Panc1 (cell line): ENCODE results near the gene P4HTM. TPM values are rescaled to one million over a fixed set of nuclear protein-coding genes. Genes with fewer than 3 reads are reported as not detected.

Experiments
- ATAC-seq: fragments of 200-7000 bp; cut with Tn5 transposase; 2 replicates; pipeline ENCODE4 v1.9.1; 2020; ENCODE audit warnings: mild to moderate bottlenecking, moderate library complexity
- BruUV-seq: library from RNA; stranded (reverse); fragments of 400-500 nt; replicated peaks from 2 replicates; lab custom pipeline; 2021; lab: Mats Ljungman, UMichigan
- CTCF ChIA-PET: fragments of 300-600 bp; sonication (Branson Sonifier 250); formaldehyde crosslinking; loops from one replicate; lab custom pipeline; 2022; ENCODE audit warnings: antibody characterized with exemption; lab: Charles Lee
- POLR2A ChIA-PET: fragments of 300-600 bp; sonication (Branson Sonifier 250); formaldehyde crosslinking; loops from one replicate; lab custom pipeline; 2022; ENCODE audit warnings: antibody characterized with exemption; lab: Charles Lee
- DNase-seq: peaks from one replicate; pipeline ENCODE4 v3.0.0-alpha.2; 2010; ENCODE audit warnings: low read depth, low spot score
- H3K27ac ChIP-seq: 2 replicates; pipeline ENCODE4 v1.5.1; 2011; ENCODE audit warnings: mild to moderate bottlenecking, low read length, inconsistent platforms
- H3K27me3 ChIP-seq: fragments of 200-500 bp; sonication (Bioruptor generic); 2 replicates; pipeline ENCODE4 v1.6.0; 2014; ENCODE audit warnings: low read length, inconsistent platforms; ENCODE audit not compliant: control insufficient read depth, insufficient read depth
- H3K36me3 ChIP-seq: fragments of 200-500 bp; sonication (Bioruptor generic); 2 replicates; pipeline ENCODE4 v1.5.1; 2014; ENCODE audit warnings: inconsistent platforms, mild to moderate bottlenecking, low read length, moderate library complexity; ENCODE audit not compliant: control insufficient read depth, insufficient read depth
- H3K4me1 ChIP-seq: 2 replicates; pipeline ENCODE4 v1.5.1; 2011; ENCODE audit warnings: inconsistent platforms, mild to moderate bottlenecking, low read length, moderate library complexity; ENCODE audit not compliant: control insufficient read depth, insufficient read depth
- H3K4me3 ChIP-seq, 2 experiments: 2 replicates each; pipeline ENCODE4 v1.5.1; 2011 to 2012; ENCODE audit warnings: low read depth in 2 of 2, low read length in 2 of 2, mild to moderate bottlenecking in 2 of 2, inconsistent platforms in 1 of 2, moderate library complexity in 1 of 2
- H3K9me3 ChIP-seq: fragments of 200-500 bp; sonication (Bioruptor generic); 2 replicates; pipeline ENCODE4 v1.5.1; 2014; ENCODE audit warnings: low read depth, mild to moderate bottlenecking, inconsistent platforms, low read length, moderate library complexity; ENCODE audit not compliant: control insufficient read depth, insufficient read depth
- CTCF ChIP-seq: fragments of 450-650 bp; IDR thresholded peaks from 2 replicates; pipeline ENCODE4 v1.5.1; 2017; ENCODE audit warnings: mild to moderate bottlenecking
- POLR2AphosphoS5 ChIP-seq: IDR thresholded peaks from 2 replicates; pipeline ENCODE4 v1.6.1; 2012; ENCODE audit warnings: mild to moderate bottlenecking, low read depth, low read length, moderate library complexity
- REST ChIP-seq, 2 experiments: IDR thresholded peaks; 2 replicates each; pipeline ENCODE4 v1.6.1; 2011 to 2012; ENCODE audit warnings: low read depth in 2 of 2, control low read depth in 1 of 2, low read length in 1 of 2, mild to moderate bottlenecking in 1 of 2, moderate library complexity in 1 of 2; ENCODE audit not compliant: insufficient read depth in 1 of 2
- SIN3A ChIP-seq: IDR thresholded peaks from 2 replicates; pipeline ENCODE4 v1.6.1; 2012; ENCODE audit warnings: low read depth, mild to moderate bottlenecking, low read length, moderate library complexity, borderline replicate concordance; ENCODE audit not compliant: insufficient read depth
- TCF7L2 ChIP-seq: IDR thresholded peaks from 2 replicates; pipeline ENCODE4 v1.6.1; 2011; ENCODE audit warnings: mild to moderate bottlenecking, low read depth, low read length, inconsistent platforms
- in situ Hi-C: cut with HindIII; loops from 2 replicates; pipeline ENCODE4 v1.10.0; 2016; ENCODE audit warnings: low sequenced_read_pairs, low pct_unique_long_range_greater_than_20kb
- intact Hi-C: fragments of 100-400 bp; cut with micrococcal nuclease; formaldehyde crosslinking; loops from one replicate; pipeline ENCODE4 v1.10.0; 2022; ENCODE audit not compliant: unreplicated experiment
- total RNA-seq: library from RNA; stranded (reverse); gene quantifications from one replicate; pipeline ENCODE4 v1.2.1, GENCODE V29; 2021; ENCODE audit not compliant: unreplicated experiment

P4HTM gene
- total RNA-seq, 1 experiment from 2014 or later, result 28.3 TPM

- ATAC-seq (no peak), DNase-seq (no peak)
- no peaks in the 10 kb centered on the region for H3K9me3 ChIP-seq
- ChIA-PET POLR2A (no interaction called here), CTCF (no interaction called here)
- intact Hi-C loops, result no loop called here
- no TSS peak for BruUV-seq
- peaks cover 8% of the 10 kb centered on the region for H3K36me3 ChIP-seq
- in situ Hi-C loops, result no loop called here
- TF ChIP-seq TCF7L2 (no peak), SIN3A (no peak), REST (IDR thresholded peaks at IDR 0.05; ENCODE audit: insufficient read depth in 1 of 2, low read depth in 2 of 2, low read length in 1 of 2) (no peak), POLR2AphosphoS5 (no peak), CTCF (no peak)
- no peaks in the 10 kb centered on the region for H3K4me1 ChIP-seq
- H3K4me3 ChIP-seq, result no peak overlapping the region
- H3K27ac ChIP-seq, result no peak overlapping the region
- no peaks in the 10 kb centered on the region for H3K27me3 ChIP-seq
Measured at GRCh38 chr3:48979451-48979850, 10.6 kb upstream of the P4HTM start.

GRCh38 chr3:48980295-48980694 lies 9.7 kb upstream of the P4HTM start:
- ATAC-seq (no peak), DNase-seq (no peak)
- in situ Hi-C loops (no loop called here), intact Hi-C loops (no loop called here)
- ChIA-PET CTCF (no interaction called here), POLR2A (no interaction called here)
- Histone ChIP-seq H3K27me3 (no peaks in the 10 kb centered on the region), H3K27ac (no peak overlapping the region), H3K36me3 (peaks cover 8% of the 10 kb centered on the region), H3K9me3 (no peaks in the 10 kb centered on the region), H3K4me1 (no peaks in the 10 kb centered on the region), H3K4me3 (no peak overlapping the region)
- no TSS peak for BruUV-seq
- TF ChIP-seq SIN3A (no peak), POLR2AphosphoS5 (no peak), TCF7L2 (no peak), REST (IDR thresholded peaks at IDR 0.05; ENCODE audit: insufficient read depth in 1 of 2, low read depth in 2 of 2, low read length in 1 of 2) (no peak), CTCF (no peak)
